ENCODE results near the gene MIA2.
"Not testable (repeated sequence)": the region's sequence is repeated elsewhere in the genome, so short reads cannot be mapped to it uniquely, and the experiment has no call there.

MIA2 gene

GRCh38 chr14:39272918-39273317 lies 39.2 kb downstream of the MIA2 start:
- Histone ChIP-seq H3K27me3 (replicated peaks) (no peaks in the 10 kb centered on the region), H3K36me3 (replicated peaks) (no peaks in the 10 kb centered on the region), H3K4me3 (ENCODE audit: low read depth, low read length) (no peak overlapping the region), H3K27ac (no peak overlapping the region)
- DNase-seq = no peak
- in situ Hi-C loops (cut with HindIII; ENCODE audit: low pct_ligation_motif_present, low sequenced_read_pairs) = no loop called here
- TF ChIP-seq CTCF (IDR thresholded peaks at IDR 0.05; ENCODE audit: low read depth, low read length, missing control alignments) = no peak

GRCh38 chr14:39275395-39275794 lies 41.7 kb downstream of the MIA2 start:
- DNase-seq = no peak
- H3K27me3 ChIP-seq (replicated peaks) = no peaks in the 10 kb centered on the region
- H3K36me3 ChIP-seq (replicated peaks) = no peaks in the 10 kb centered on the region
- no peak overlapping the region for H3K27ac ChIP-seq
- TF ChIP-seq CTCF (IDR thresholded peaks at IDR 0.05; ENCODE audit: low read depth, low read length, missing control alignments) = no peak
- no peak overlapping the region for H3K4me3 ChIP-seq (ENCODE audit: low read depth, low read length)
- in situ Hi-C loops (cut with HindIII; ENCODE audit: low pct_ligation_motif_present, low sequenced_read_pairs) = no loop called here

DNA sequence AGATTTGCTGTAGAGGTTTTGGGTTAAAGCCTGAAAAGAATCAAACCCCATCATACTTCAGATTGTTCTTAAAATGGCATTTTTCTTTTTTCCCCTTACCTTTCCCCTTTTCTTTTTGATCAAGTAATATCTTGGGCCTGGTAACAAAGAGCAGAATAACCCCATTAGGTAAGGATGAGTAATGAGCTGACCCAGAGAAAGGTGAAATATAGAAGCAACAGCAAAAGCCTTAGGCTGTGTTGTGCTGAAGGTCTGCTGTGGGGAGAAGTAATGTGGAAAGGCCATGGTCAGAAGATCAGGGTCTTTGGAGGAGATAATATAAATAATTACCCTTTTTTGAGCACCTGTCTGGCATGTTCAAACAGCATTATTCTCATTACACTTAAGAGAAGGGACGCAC lies 42.3 kb downstream of the MIA2 start:
- in situ Hi-C loops (cut with HindIII; ENCODE audit: low pct_ligation_motif_present, low sequenced_read_pairs) = no loop called here
- Histone ChIP-seq H3K4me3 (ENCODE audit: low read depth, low read length) (no peak overlapping the region), H3K27ac (no peak overlapping the region), H3K36me3 (replicated peaks) (no peaks in the 10 kb centered on the region), H3K27me3 (replicated peaks) (no peaks in the 10 kb centered on the region)
- no peak for TF ChIP-seq CTCF (IDR thresholded peaks at IDR 0.05; ENCODE audit: low read depth, low read length, missing control alignments)
- DNase-seq = no peak

DNA sequence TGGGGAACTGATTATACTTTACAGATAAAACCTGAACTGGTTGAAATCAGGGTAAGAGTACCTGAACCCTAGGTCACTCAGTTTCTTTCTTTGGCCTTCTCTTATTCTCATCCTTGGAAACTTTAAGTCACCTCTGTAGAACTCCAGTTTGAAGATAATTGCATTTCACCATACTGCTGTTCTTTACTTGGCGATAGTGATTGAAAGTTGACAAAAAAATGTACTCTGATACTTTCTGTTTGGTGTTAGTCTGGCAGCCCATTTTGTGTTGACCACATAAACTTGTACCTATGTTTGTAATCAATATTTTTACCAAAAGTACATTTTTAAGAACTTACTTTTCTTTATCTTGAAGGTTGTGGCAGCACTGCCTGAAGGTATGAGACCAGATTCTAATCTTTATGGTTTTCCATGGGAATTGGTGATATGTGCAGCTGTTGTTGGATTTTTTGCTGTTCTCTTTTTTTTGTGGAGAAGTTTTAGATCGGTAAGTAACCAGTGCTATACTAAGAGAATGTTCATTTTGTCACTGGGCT lies 42.9 kb downstream of the MIA2 start:
- DNase-seq = no peak

DNA sequence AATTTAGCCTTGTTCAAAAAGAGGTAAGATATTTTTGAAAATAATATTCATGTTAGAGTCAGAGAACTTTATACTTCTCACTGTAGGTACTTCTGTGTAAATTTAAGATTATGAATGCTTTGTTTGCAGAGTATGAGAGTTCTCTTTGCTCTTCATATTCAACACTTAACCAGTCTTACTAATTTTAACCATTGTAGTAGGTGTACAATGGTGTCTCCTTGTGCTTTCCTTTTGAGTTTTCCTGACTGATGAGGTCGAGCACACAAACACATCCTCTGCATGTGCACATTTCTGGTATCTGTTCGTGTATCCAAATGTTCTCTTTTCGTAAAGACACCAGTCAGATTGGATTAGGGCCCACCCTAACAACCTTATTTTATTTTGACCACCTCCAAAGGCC lies 45.8 kb downstream of the MIA2 start:
- no peak for TF ChIP-seq CTCF (IDR thresholded peaks at IDR 0.05; ENCODE audit: low read depth, low read length, missing control alignments)
- H3K4me3 ChIP-seq (ENCODE audit: low read depth, low read length) = no peak overlapping the region
- no peak overlapping the region for H3K27ac ChIP-seq
- no peak for DNase-seq
- in situ Hi-C loops (cut with HindIII; ENCODE audit: low pct_ligation_motif_present, low sequenced_read_pairs) = no loop called here
- no peaks in the 10 kb centered on the region for H3K36me3 ChIP-seq (replicated peaks)
- no peaks in the 10 kb centered on the region for H3K27me3 ChIP-seq (replicated peaks)

More for the DNA sequence above, 42.9 kb downstream of the MIA2 start:
- no peak overlapping the region for H3K4me3 ChIP-seq (ENCODE audit: low read depth, low read length)
- in situ Hi-C loops (cut with HindIII; ENCODE audit: low pct_ligation_motif_present, low sequenced_read_pairs) = no loop called here
- TF ChIP-seq CTCF (IDR thresholded peaks at IDR 0.05; ENCODE audit: low read depth, low read length, missing control alignments) = no peak
- no peak overlapping the region for H3K27ac ChIP-seq
- H3K27me3 ChIP-seq (replicated peaks) = no peaks in the 10 kb centered on the region
- no peaks in the 10 kb centered on the region for H3K36me3 ChIP-seq (replicated peaks)

DNA sequence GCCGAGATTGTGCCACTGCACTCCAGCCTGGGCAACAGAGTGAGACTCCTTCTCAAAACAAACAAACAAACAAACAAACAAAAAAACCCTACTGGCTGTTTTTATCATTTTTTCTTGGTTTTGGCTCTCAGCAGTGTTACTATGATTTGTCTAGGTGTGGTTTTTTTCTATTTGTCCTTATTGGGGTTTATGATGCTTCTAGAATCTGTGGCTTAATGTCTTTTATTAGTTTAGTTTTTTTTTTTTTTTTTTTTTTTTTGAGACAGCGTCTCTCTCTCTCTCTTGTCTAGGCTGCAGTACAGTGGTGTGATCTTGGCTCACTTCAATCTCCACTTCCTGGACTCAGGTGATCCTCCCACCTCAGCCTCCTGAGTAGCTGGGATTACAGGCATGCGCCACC lies 47.0 kb downstream of the MIA2 start:
- H3K27me3 ChIP-seq (replicated peaks); DNase-seq; in situ Hi-C loops (cut with HindIII; ENCODE audit: low pct_ligation_motif_present, low sequenced_read_pairs); H3K36me3 ChIP-seq (replicated peaks); H3K4me3 ChIP-seq (ENCODE audit: low read depth, low read length); H3K27ac ChIP-seq: not testable (repeated sequence)
